IPS DF 19.7 (cell line): ENCODE data around the gene CSKMT.
"Not testable (repeated sequence)": the region's sequence is repeated elsewhere in the genome, so short reads cannot be mapped to it uniquely, and the experiment has no call there.

Experiments used
- DNase-seq: peaks from one replicate; pipeline ENCODE4 v3.0.0-alpha.2; 2013; ENCODE audit warnings: low read depth, low spot score

The CSKMT gene

GRCh38 chr11:62654297-62654696 is 10.8 kb upstream of the CSKMT start:
- DNase-seq, result no peak

DNA sequence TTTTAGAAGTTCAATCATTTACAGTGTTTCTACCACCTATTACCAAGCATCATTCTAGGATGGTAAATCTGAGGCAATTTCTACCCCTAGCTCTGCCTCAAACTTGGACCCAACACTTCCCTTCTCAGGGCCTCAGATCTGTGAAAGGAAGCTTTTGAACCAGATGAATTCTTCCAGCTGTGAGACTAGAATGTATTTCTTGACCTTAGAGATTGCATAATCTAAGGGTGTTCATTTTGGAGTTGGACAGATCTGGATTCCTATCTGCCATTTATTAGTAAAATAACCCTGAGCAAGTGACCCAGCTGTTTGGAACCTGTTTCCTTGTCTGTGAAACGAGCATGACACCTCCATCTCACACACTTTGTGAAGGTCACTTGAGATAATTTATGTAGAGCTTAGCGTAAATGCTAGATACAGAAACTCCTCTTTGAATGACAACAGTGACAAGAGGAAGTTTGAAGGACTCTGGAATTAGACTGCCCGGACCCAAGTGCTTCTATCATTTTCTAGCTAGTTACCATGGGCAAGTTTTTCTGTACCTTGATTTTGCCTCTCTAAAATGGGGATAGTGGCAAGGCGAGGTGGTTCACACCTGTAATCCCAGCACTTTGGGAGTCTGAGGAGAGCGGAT is 8.2 kb upstream of the CSKMT start:
- DNase-seq, result no peak

DNA sequence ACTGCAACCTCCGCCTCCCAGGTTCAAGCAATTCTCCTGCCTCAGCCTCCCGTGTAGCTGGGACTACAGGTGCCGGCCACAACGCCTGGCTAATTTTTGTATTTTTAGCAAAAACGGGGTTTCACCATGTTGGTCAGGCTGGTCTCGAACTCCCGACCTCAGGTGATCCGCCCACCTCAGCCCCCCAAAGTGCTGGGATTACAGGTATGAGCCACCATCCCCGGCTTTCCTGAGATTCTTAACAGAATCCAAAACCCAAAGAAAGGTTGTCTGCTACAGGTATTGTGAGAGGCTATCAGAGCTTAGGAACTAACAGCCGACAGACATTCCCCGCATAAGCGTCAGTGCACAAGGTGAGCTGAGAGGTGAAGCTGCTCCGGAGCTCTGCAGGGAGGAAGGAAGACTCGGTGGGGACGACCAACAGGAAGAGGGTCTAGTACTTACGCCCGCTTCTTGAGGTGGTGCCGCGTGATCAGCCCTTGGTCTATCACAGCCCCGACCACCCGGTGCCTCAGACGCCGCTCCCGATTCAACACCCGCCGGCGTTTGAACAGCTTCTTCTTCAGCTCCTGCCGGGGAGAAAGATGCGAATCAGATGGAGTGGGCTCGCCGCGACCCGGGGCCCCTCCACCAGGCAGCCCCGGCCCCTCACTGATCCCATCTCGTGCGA is 572 bp upstream of the CSKMT start:
- no peak for DNase-seq

GRCh38 chr11:62665599-62666258 is 617 bp downstream of the CSKMT start:
- no peak for DNase-seq

DNA sequence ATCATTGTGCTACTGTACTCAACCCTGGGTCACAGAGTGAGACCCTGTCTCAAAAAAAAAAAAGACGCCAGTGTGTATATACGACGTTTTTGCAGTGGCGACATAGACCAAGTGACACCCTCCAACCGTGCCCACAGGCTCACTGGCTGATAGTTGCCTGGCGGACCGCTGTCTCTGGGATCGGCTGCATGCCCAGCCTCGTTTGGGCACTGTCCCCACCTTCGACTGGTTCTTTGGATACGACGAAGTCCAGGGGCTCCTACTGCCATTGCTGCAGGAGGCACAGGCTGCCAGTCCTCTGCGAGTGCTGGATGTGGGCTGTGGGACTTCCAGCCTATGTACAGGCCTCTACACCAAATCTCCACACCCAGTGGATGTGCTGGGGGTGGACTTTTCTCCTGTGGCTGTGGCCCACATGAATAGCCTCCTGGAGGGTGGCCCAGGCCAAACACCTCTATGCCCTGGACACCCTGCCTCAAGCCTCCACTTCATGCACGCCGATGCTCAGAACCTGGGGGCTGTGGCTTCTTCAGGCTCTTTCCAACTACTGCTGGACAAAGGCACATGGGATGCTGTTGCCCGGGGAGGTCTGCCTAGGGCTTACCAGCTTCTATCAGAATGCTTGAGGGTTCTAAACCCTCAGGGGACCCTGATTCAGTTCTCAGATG is 1.3 kb downstream of the CSKMT start:
- no peak for DNase-seq

DNA sequence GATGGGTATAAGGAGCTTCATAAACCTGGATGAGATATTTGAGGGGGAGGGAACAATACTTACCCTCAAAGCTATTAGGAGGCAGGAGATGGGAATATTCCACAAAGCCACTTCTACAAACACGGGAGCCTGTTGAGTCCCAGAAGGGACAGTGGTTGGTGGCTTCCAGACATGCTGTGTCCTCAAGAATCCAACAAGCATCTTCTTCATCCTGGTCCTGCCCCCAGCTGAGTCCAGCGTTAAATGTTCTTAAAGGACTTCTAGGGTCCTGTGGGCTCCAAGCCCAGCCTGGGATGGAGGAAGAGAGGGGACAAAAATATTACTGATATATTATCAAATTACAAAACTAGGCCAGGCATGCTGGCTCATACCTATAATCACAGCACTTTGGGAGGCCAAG is 2.3 kb downstream of the CSKMT start:
- DNase-seq, result no peak

GRCh38 chr11:62669420-62670161 is 4.5 kb downstream of the CSKMT start:
- no peak for DNase-seq

DNA sequence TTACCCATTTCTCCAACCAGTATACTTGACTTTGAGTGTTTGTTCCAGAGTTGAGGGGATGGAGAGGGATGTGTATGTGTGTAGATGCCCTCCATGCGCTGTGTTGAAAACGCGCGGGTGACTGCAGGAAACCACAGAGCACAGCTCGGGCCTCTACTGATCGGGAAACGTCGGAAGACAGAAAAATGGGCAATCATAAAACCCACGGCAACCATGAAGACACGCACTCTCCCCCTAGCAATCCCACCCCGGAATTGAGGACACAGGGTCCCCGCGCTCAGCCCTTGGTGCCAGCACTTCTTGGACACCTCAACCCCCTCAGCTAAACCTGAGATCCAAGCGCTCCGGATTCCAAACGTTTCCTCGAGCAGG is 6.1 kb downstream of the CSKMT start:
- no peak for DNase-seq

- DNase-seq, result no peak
These were observed 6.7 kb downstream of the CSKMT start, which contains the start of the genes LBHD1 and UQCC3 for GRCh38 chr11:62671608-62672389. LBHD1 (minus strand) TSS chr11:62672267; CDS start chr11:62670031, 2,236 bp downstream. UQCC3 (plus strand) TSS chr11:62671673; CDS start chr11:62671746, 73 bp downstream.

DNA sequence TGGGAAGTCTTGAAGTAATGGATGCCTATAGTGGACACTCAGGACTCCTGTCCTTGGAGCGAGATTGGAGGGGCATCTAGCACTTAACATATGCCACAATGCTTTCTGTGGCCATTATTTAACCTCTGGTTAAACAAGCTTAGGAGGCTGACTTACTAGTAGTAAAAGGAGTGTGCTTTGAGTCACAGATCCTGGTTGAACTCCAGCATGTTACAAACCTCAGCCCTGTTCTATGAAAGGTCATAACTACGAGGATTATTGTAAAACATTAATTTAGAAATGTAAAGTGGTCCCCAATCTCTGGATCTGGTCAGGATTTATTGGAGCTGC is 8.0 kb downstream of the CSKMT start:
- DNase-seq, result no peak

DNA sequence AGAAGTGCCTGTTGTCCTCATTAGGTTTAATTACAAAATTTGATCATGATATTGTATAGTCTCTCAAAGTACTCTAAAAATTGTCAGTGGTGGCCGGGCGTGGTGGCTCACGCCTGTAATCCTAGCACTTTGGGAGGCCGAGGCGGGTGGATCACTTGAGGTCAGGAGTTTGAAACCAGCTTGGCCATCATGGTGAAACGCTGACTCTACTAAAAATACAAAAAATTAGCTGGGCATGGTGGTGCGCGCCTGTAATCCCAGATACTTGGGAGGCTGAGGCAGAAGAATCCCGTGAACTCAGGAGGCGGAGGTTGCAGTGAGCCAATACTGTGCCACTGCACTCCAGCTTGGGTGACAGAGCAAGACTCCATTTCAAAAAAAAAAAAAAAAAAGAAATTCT is 10.3 kb downstream of the CSKMT start:
- not testable (repeated sequence) for DNase-seq

DNA sequence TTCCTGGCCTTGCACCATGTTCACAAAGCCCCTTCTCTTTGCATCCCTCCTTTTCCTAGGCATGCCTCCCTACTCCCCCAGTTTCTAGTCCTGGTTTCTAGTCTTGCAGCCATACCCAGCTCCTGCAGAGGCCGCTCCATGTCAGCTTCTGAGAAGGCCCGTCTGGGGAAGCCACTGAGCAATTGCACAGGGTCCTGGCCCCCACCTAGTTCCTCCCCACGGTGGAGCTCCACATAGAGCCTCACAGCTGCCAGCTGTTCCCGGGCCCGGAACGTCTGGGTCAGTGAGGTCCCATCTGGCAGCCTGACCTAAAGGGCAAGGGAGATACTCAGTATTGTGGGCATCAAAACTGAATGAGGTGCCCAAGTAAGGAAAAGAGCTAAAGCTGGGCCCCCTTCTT is 11.6 kb downstream of the CSKMT start:
- DNase-seq, result no peak

DNA sequence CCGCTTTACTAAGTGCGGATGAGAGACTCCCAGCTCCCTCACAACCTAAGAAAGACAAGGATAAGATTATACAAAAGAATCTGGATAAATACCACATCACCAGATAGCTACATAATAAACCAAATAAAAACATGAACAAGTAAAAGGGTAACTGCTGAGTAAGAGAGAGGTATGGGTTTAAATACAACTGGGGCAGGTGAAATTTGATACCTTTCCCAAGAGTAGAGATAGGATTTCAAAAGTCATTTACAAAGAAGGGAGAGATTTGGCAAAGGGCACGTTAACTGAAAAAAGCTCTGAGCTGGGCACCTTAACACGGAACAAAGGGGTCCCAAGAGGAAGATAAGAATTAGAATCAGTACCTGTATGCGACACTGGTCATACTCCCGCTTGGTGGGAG is 12.0 kb downstream of the CSKMT start:
- no peak for DNase-seq

- DNase-seq, result no peak
These were observed 12.6 kb downstream of the CSKMT start for GRCh38 chr11:62677714-62678113.

- no peak for DNase-seq
These were observed 13.3 kb downstream of the CSKMT start for GRCh38 chr11:62678433-62678769.

DNA sequence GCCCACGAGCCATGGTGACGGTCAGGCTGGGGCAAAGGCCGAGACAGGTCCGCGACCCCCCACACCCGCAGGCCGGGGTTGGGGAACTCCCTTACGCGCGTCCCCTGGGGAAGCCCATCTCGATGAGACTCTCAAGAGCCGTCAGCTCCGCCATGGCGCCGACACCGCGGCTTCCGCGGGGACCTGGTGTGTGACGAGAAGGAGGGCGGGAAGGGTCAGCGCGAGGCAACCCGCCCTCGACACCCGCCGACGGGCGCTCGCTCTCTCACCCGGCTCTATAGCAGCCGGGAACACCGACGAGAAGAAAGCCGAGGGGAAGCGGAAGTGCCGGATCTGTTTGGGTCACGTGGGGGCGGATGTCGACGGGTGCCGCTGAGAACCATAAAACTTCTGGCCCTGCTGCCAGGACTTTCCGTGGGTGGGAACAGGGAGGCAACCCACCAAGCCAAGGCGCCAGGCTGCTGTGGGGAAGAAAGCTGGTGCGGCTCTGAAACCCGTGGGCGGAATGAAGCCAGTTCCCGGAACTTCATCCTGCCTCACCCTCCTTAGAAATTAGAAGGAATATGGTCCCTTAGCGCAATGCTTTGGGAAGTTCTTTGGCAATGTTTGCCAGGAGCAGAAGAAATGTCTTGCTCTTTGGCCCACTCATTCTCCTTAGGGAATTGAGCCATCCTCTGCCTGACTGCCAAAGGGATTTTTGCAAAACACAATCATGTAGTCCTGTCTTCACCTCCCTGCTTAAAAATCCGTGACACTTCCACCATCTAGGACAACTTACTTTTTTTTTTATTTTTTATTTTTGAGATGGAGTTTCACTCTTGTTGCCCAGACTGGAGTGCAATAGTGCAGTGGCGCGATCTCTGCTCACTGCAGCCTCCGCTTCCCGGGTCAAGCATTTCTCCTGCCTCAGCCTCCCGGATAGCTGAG is 13.9 kb downstream of the CSKMT start, which contains the start of gene UBXN1:
Gene UBXN1 (minus strand): TSS at position 304 of the 927 bp plus-strand sequence. CDS start 150 bp downstream, at position 154.
- no peak for DNase-seq

DNA sequence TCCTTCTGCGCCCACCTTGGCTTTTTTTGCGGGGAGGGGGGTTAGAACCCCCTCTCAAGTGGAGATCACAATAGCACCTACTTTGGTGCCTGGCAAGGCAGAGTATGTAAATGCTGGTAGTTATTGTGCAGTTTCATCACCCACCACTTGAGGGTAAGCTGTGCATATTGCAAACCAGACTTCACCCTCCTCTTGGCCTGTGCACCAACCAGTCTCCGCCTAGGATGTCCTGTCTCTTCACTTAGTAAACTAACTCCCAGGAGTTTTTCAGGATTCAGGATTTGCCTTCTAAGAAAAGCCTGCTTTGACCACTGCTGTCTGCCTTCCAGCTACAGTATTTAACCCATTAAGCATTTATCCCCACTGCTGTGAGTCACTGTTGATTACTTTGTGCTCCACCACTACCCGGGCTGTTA is 15.7 kb downstream of the CSKMT start:
- no peak for DNase-seq

- no peak for DNase-seq
These were observed 17.4 kb downstream of the CSKMT start for GRCh38 chr11:62682518-62682917.

DNA sequence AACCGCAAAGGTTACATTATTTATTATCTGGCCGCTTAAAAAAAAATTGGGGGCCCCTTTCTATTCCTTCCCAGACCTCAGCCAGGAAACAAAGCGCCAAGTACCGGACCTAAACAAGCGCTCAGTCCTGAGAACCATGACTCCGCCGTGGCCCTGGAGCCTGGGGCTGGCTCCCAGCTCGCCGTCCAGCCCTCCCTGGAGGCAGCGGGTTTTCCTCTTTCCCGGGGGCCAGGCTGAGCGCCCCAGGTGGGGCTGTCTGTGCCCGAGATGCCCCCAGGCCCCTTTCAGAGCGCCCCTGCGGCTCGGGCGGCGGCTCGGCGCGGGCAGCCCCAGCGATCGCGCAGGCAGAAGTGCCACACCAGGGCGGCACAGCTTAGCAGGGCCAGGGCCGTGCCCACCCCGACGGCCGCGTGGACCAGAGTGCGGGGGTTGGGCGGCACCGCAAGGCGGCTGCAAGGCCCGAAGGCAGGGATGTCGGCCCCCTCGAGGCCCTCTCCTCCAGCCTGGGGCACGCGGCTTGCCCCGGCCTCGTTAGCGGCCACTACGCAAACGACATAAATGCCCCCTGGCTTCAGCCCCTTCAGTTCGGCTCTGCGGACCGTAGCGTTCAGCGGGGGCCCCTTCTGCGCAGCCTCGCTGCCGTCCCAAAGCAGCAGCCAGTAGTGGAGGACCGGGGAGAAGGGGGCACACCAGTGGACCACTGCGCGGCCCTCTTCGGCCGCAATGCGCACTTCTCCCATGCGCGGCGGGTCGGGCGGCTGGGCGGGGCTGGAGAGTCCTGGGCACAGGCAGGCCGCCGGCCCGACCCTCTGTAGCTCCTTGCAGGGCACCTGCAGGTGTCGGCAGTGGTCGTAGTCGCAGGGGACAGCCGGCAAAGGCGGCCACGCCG is 22.6 kb downstream of the CSKMT start:
- DNase-seq, result no peak
